HepG2 (cell line): ENCODE results near the gene MAPRE3. TPM values are rescaled to one million over a fixed set of nuclear protein-coding genes. Genes with fewer than 3 reads are reported as not detected.

ENCODE experiments used
- AGO2 ChIP-seq: fragments of 200-400 bp; formaldehyde crosslinking; optimal IDR thresholded peaks from 2 replicates; pipeline ENCODE3; 2017; ENCODE audit warnings: mild to moderate bottlenecking, low read depth, low read length, moderate library complexity
- ASH2L ChIP-seq: fragments of 300-600, 200-600 bp; sonication (generic); IDR thresholded peaks from 2 replicates; pipeline ENCODE4 v1.7.0; 2017; ENCODE audit warnings: low read depth, mild to moderate bottlenecking, moderate library complexity, mixed read lengths, low read length; ENCODE audit not compliant: insufficient read length
- ATF4 ChIP-seq, 2 experiments: fragments of 450-650 bp in 1 of 2; sonication (generic) in 1 of 2; formaldehyde crosslinking; IDR thresholded peaks; 2 replicates each; pipeline versions ENCODE4 v1.5.0 to v1.8.0; 2020 to 2022; ENCODE audit warnings: mild to moderate bottlenecking in 1 of 2, missing genetic modification reagents in 1 of 2
- ELF4 ChIP-seq: sonication (generic); formaldehyde crosslinking; IDR thresholded peaks from 2 replicates; pipeline ENCODE4 v1.5.0; 2020; ENCODE audit warnings: missing genetic modification reagents, mild to moderate bottlenecking, moderate library complexity, borderline replicate concordance
- FOXA1 ChIP-seq, 2 experiments: fragments of 450-650 bp in 1 of 2; sonication (generic) in 1 of 2; formaldehyde crosslinking in 1 of 2; IDR thresholded peaks; 2 replicates each; pipeline versions ENCODE4 v1.4.0 to v1.6.1; 2016 to 2020; ENCODE audit warnings: missing genetic modification reagents in 1 of 2
- JUND ChIP-seq: sonication (generic); formaldehyde crosslinking; IDR thresholded peaks from 2 replicates; pipeline ENCODE4 v1.8.0; 2022; ENCODE audit warnings: mild to moderate bottlenecking, missing genetic modification reagents
- KDM1A ChIP-seq: IDR thresholded peaks from 2 replicates; pipeline ENCODE4 v1.6.1; 2016; ENCODE audit warnings: missing compliant biosample characterization
- KMT2A ChIP-seq: sonication (generic); formaldehyde crosslinking; IDR thresholded peaks from 2 replicates; pipeline ENCODE4 v1.4.0; 2020; ENCODE audit warnings: missing genetic modification reagents
- POLR2AphosphoS2 ChIP-seq: IDR thresholded peaks from 2 replicates; pipeline ENCODE4 v1.6.1; 2011; ENCODE audit warnings: low read depth, low read length, improper control_type of control experiment
- RBFOX2 ChIP-seq: fragments of 200-400 bp; formaldehyde crosslinking; IDR thresholded peaks from 2 replicates; pipeline ENCODE4 v1.6.1; 2017; ENCODE audit warnings: low read depth, mild to moderate bottlenecking, low read length
- REPIN1 ChIP-seq: sonication (generic); formaldehyde crosslinking; IDR thresholded peaks from 2 replicates; pipeline ENCODE4 v1.8.0; 2022; ENCODE audit warnings: missing genetic modification reagents, low read depth, mild to moderate bottlenecking, borderline replicate concordance
- RERE ChIP-seq: IDR thresholded peaks from 2 replicates; pipeline ENCODE4 v1.6.1; 2016; ENCODE audit warnings: low read depth, missing genetic modification reagents, missing compliant biosample characterization
- SIN3A ChIP-seq: IDR thresholded peaks from 2 replicates; pipeline ENCODE4 v1.6.1; 2011; ENCODE audit warnings: low read depth, mild to moderate bottlenecking, control low read depth, low read length, borderline replicate concordance
- ZNF10 ChIP-seq: sonication (generic); formaldehyde crosslinking; IDR thresholded peaks from 2 replicates; pipeline ENCODE4 v1.4.0; 2020; ENCODE audit warnings: mild to moderate bottlenecking, low read depth, missing genetic modification reagents, borderline replicate concordance
- ZNF136 ChIP-seq: sonication (generic); formaldehyde crosslinking; IDR thresholded peaks from 2 replicates; pipeline ENCODE4 v1.8.1; 2022; ENCODE audit warnings: low read depth, mild to moderate bottlenecking, moderate library complexity, missing genetic modification reagents
- ZNF234 ChIP-seq: sonication (generic); formaldehyde crosslinking; conservative IDR thresholded peaks from 2 replicates; pipeline ENCODE4 v1.5.1; 2020; ENCODE audit warnings: mild to moderate bottlenecking, missing genetic modification reagents
- ZNF276 ChIP-seq: sonication (generic); formaldehyde crosslinking; IDR thresholded peaks from 2 replicates; pipeline ENCODE4 v1.4.0; 2020; ENCODE audit warnings: mild to moderate bottlenecking, low read depth, missing genetic modification reagents
- ZNF761 ChIP-seq: sonication (generic); formaldehyde crosslinking; conservative IDR thresholded peaks from 2 replicates; pipeline ENCODE4 v1.4.0; 2020; ENCODE audit warnings: mild to moderate bottlenecking, missing genetic modification reagents
- ZNF790 ChIP-seq: sonication (generic); formaldehyde crosslinking; IDR thresholded peaks from 2 replicates; pipeline ENCODE4 v1.8.0; 2022; ENCODE audit warnings: missing genetic modification reagents, mild to moderate bottlenecking, borderline replicate concordance
- ZNF839 ChIP-seq: sonication (generic); formaldehyde crosslinking; IDR thresholded peaks from 2 replicates; pipeline ENCODE4 v1.4.0; 2020; ENCODE audit warnings: missing genetic modification reagents, mild to moderate bottlenecking, borderline replicate concordance
- ZNF878 ChIP-seq: sonication (generic); formaldehyde crosslinking; IDR thresholded peaks from 2 replicates; pipeline ENCODE4 v1.8.1; 2023; ENCODE audit warnings: mild to moderate bottlenecking, missing genetic modification reagents, moderate library complexity
- polyA plus RNA-seq, 8 experiments: library from polyadenylated mRNA; depleted of rRNA in 3 of 8; stranded (reverse) in 7 of 8; unstranded in 1 of 8; fragments of >200 nt; fragmentation: Illumina TruSeq in 4 of 8; extraction: Trizol in 4 of 8; gene quantifications; 2 replicates each; pipeline versions ENCODE4 v1.2.1 to v1.2.3, GENCODE V29; 2011 to 2016; ENCODE audit warnings: low read depth in 4 of 8, missing spikeins in 1 of 8, mixed read lengths in 1 of 8; ENCODE audit not compliant: insufficient read depth in 1 of 8
- total RNA-seq, 5 experiments: library from RNA; depleted of rRNA; stranded (reverse); fragments of >200 nt; fragmentation: Illumina TruSeq; extraction: Trizol; gene quantifications; 2 replicates each; pipeline ENCODE4 v1.2.3, GENCODE V29; 2016; ENCODE audit warnings: low read depth in 1 of 5

MAPRE3 gene
- total and polyA plus RNA-seq, 2 of the 13 experiments (the other 11 are each of a cell fraction or from before 2014, with no cell fraction given) = 0.31 to 0.91 TPM

GRCh38 chr2:26925100-26925791 lies 45.2 kb upstream of the MAPRE3 start (continued):
- TF ChIP-seq ZNF839 = no peak; the same call in 1 of the 2 replicates
- TF ChIP-seq KMT2A = peak; percentile 51
- no peak; the same call in 1 of the 2 replicates for TF ChIP-seq KDM1A
- TF ChIP-seq ATF4 (CRISPR knock-in tag; IDR thresholded peaks at IDR 0.05) = no peak
- no peak for TF ChIP-seq ZNF10
- peak; percentile 48; the same call in 1 of the 2 replicates for TF ChIP-seq RBFOX2
- TF ChIP-seq POLR2AphosphoS2 = no peak
- no peak for TF ChIP-seq FOXA1 (IDR thresholded peaks at IDR 0.05)
- peak; percentile 73 for TF ChIP-seq FOXA1 (CRISPR knock-in tag; IDR thresholded peaks at IDR 0.05)
- TF ChIP-seq ZNF878 (CRISPR knock-in tag) = peak; percentile 76; the same call in 1 of the 2 replicates
- no peak for TF ChIP-seq ZNF234
- TF ChIP-seq AGO2 = no peak
- peak; percentile 95 for TF ChIP-seq ASH2L
- no peak for TF ChIP-seq JUND (CRISPR knock-in tag)
- no peak for TF ChIP-seq ZNF136
- TF ChIP-seq SIN3A = no peak
- peak; percentile 79; the same call in 1 of the 2 replicates for TF ChIP-seq REPIN1
- no peak; the same call in 1 of the 2 replicates for TF ChIP-seq ZNF276 (CRISPR knock-in tag)
- no peak for TF ChIP-seq ZNF790 (CRISPR knock-in tag)
- TF ChIP-seq ZNF761 (CRISPR knock-in tag) = peak; percentile 19; the same call in 1 of the 2 replicates
- no peak for TF ChIP-seq ELF4
- TF ChIP-seq RERE (CRISPR knock-in tag) = no peak
